Stomach (tissue), 4 donors: Measurements from ENCODE around the gene RAP1A.

Source experiments
- CTCF ChIP-seq, 7 experiments: fragments of 450-650 bp in 4 of 7; fragments of 200-600 bp in 3 of 7; sonication (generic) in 3 of 7; IDR thresholded peaks; one replicate each; pipeline ENCODE4 v1.5.1; 2016 to 2019; ENCODE audit warnings: antibody characterized with exemption in 7 of 7, control low read depth in 2 of 7, mild to moderate bottlenecking in 1 of 7
- EP300 ChIP-seq: sonication (generic); formaldehyde crosslinking; IDR thresholded peaks from one replicate; pipeline ENCODE4 v1.6.1; 2017; ENCODE audit warnings: antibody characterized with exemption
- POLR2A ChIP-seq, 4 donors: fragments of 450-650 bp; IDR thresholded peaks; one replicate each; pipeline ENCODE4 v1.6.1; 2016; ENCODE audit warnings: antibody characterized with exemption in 4 of 4, control low read depth in 2 of 4, mild to moderate bottlenecking in 1 of 4, moderate library complexity in 1 of 4
- POLR2AphosphoS5 ChIP-seq, 3 donors: sonication (generic); formaldehyde crosslinking; IDR thresholded peaks; one replicate each; pipeline ENCODE4 v1.6.1; 2016; ENCODE audit warnings: antibody characterized with exemption in 3 of 3

- TF ChIP-seq EP300 (no peak), CTCF (IDR thresholded peaks at IDR 0.05) (peak in 5 of 7 experiments; percentile 32 to 69 (median 58)), POLR2A (IDR thresholded peaks at IDR 0.05) (no peak), POLR2AphosphoS5 (IDR thresholded peaks at IDR 0.05) (no peak)
Observed at GRCh38 chr1:111656086-111657017, 36.8 kb downstream of the RAP1A start.
